NCI-H2171 treated with DMSO at 0.1 percent for 48 hours (cell line): Measurements from ENCODE around the gene PTPN14.

ENCODE experiments used
- DNase-seq: peaks from one replicate; lab custom pipeline; 2025; lab: John Stamatoyannopoulos, UW

The PTPN14 gene

DNA sequence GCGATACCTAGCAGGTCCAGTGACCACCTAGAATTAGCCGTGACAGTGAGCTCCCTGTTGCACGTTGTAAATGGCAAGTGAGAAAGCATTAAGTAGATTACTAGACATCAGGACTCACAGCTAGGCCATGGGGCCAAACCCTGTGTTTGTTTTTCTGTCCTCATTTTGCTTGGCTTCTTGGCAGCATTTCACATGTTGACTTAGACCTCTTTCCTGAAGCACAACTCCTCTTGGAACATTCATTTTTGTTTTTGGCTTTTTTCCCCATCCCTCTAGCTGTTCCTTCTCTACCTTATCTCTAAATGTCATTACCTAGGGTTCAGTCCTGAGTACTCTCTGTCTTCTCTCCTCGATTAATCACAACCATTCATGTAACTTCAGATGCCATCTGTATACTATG, 16.9 kb upstream of the PTPN14 start:
- no peak for DNase-seq

DNA sequence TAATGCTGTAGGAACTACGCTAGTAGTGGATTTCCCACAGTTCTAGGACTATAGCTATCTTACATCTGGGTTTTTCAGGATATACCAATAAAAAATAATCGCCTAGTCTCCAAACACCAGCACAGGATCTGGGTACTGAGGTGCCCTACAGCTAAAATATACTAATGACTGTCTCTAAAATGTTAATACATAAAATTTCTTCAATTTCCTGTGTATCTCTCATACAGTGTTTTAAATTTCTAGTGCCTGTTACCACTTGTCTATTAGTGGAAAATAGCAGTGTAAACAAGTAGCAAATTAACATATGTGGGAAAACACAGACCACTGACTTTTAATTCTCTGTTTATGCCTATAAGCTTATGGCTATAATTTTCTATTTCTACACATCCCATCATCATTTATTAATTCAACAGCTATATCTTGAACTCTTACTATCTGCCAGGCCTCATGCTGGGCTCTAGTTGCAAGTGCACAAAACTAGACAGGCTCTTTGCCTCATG, 16.1 kb upstream of the PTPN14 start:
- DNase-seq, result no peak

DNA sequence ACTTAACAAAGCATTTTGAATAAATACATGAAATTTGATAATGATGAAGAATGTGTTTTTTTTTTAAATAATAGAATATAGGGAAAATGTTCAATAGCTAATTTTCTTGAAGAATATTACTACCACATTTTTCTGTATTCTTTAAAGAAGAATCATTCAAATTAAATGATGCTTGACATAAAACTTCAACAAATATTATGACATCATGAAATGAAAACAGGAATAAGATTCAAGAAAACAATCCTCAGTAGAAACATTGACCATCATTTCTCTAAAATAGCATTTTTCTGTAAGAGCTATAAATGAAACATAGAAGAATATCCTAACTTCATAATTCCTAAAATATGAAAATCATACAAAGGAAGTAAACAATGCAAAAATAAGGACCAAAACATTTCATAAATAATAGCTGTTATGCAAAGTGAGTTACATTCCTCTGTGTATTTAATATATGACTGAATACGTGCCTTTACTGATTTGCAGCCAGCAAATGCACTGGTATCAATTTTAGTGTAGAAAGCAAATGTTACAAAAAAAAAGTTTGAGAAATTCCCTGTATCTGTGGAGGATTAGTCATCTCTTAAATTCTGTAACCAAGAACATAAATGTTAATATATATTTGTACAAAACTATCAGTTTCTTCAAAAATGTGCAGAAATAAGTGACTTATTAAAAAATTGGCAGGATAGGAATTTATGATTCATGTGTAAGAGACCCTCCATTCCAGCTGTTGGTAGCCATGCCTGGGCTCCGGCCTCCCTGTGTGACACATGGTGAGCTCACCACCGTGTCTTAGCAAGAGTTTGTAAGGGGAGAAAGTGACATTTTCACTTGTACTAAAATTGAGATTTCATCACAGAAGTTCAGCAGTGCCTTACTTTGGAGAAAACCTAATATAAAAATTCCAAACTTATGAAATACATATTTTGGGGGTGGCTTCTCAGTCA, 15.0 kb upstream of the PTPN14 start:
- no peak for DNase-seq

DNA sequence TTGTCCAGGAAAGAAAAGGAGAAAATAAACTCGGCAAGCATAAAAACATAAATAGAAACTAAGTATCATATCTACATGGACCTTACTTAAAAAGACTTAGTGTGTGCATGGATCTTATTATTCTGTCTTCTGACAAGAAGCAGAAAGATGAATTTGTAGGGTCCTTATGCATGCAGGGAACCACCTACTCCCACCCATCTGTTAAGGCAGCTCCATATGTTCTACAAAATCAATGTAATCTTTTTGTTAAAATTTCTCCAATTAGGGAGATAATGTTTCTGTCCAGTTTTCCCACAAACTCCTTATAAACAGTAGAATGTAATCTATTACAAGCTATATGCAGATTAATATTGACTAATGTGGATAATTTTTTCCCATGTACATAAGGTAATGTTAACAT, 13.9 kb upstream of the PTPN14 start:
- peak; percentile 61 for DNase-seq

DNA sequence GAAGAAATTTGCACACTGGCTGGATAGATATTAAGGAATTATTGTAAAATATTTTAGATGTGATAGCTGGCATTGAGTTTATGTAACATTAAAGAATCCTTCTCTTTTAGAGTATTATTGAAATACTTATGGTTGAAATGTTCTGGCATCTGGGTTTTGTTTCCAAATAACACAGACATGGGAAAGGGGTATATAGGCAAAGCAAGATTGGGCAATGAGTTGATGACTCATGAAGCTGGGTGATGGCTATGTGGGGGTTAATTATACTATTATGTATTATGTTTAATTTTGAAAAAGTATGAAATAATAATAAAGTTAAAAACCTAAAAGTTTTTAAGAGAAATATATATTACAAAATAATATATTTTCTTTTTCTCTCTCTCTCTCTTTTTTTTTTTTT, 12.5 kb upstream of the PTPN14 start:
- DNase-seq, result no peak

- DNase-seq, result no peak
These were observed 6.7 kb upstream of the PTPN14 start for GRCh38 chr1:214557952-214558735.

- DNase-seq, result no peak
These were observed 1.8 kb upstream of the PTPN14 start for GRCh38 chr1:214553142-214553710.

DNA sequence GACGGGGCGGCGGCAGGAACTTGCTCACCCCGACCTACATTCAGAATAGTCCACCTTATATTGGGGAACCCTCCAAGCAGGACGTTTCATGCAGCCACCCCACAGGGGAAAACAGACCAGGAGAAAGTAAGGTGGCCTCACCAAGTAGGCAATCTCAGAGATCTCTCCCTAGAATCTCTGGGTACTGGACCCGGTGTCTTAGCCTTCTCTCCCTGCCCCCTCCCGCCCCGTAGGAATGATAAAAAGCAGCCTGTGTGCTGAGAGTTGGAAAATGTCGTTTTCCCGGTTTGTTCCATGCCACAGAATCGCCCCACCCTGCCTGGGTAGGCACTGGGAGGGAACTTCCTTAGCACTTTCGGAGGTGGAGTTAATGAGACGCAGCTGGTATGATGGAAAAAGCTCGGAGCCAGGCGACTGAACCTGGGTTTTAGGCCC, 789 bp upstream of the PTPN14 start:
- DNase-seq, result peak; percentile 53

GRCh38 chr1:214550857-214551435, 456 bp downstream of the PTPN14 start:
- DNase-seq, result peak; percentile 57

- DNase-seq, result no peak
These were observed 1.2 kb downstream of the PTPN14 start for GRCh38 chr1:214550013-214550856.

DNA sequence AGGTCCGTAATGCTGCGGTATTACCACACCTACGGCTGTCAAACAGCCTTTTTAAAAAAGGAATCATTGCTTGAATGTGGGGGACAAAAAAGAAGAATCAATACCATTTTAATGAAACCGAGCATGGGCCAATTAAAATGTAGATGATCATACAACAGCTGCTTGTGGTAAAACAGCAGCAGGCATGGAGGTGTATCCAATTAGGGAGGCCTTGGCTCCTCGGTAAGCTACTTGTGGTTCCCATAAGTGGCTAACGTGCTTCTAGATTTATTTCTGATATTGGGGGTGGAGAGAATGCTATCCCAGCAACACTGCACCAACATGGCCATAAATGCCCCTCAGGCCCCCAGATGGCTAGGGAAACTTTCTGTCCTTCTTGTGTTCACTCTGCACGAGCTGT, 1.8 kb downstream of the PTPN14 start:
- peak; percentile 17 for DNase-seq

DNA sequence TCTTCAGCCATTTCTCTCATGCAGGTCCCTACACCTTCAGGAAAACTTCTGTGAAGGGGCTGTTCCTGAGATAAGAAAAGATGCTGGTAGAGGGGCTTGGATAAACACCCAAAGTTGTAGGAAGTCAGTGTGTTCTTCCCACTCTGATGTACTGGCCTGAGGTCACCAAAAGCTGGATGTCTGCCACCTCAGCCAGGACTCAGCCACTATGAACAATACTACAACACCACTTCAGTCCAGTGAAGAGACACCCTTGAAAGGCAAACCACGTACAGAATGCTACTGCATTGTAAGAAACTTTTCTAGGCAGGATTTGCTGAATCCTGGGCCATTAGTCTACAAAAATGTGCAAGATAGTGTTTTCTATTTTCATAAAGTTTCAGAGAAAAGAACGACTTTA, 2.4 kb downstream of the PTPN14 start:
- no peak for DNase-seq

DNA sequence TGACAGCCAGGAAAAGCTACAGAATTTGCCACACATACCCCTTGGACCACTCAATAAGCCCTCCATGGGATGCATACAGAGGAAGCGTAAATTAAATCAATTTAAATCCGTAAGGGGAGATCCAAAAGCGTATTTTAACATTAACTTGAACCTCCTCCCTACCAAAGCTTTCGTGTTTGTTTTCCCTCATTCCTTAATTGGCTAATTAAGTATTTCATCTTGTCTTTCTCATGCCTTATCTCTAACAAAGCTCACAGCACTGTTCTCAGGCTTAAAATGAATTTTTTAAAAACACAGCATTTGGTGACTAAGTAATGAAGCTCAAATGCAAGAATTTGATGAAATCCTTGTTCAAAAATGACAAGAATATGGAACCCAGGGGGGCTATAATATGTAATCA, 3.1 kb downstream of the PTPN14 start:
- no peak for DNase-seq

DNA sequence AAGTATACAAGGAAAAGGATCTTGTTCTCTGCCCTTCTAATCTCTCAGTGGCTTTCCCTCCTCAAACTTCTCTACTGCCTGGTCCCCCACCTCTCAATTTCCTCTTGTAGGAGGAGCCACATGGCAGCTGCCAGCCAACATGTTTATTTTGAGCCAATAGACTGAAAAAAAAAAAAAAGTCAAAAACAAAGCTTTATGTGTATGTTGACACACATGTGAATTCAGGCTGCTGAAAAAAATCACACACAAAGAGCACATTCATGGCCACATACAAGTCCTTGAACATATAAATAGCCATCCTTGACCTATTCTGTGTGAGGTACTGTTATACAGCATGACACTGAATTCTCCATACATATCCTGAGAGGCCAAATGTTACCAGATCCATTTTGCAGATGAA, 3.7 kb downstream of the PTPN14 start:
- DNase-seq, result no peak

GRCh38 chr1:214546886-214547641, 4.3 kb downstream of the PTPN14 start:
- no peak for DNase-seq

DNA sequence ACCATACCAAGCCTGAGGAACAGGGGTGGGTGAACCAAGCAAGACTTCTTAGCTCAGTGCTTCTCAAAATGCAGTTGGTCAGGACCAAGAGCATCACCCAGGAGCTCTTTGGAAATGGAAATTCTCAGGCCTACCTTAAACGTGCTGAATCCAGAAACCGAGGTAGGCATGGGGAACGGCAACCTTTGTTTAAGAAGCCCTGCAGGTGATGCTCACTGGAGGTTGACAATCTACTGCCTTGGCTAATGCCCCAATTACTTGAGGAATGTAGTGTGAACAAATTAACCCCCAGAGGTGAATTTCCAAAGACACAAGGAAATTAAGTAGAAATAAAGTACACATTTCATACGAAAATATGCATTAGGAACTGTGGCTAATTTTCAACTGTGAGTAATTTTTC, 5.3 kb downstream of the PTPN14 start:
- no peak for DNase-seq

DNA sequence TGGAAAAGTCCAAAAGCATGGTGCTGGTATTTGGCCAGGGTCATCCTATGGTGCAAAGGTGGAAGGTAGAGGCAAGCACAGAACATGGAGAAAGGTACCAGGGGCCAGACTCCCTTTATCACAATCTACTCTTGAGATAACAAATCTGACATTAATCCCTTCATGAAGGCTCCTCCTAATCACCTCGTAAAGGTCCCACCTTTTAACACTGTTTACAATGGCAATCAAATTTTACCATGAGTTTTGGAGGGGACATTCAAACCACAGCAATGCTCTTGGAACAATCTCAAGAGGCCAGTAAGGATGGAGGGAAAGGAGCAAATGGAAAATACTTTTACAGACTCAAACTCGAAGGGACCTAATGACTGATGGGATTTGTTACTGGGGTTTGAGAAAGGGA, 6.1 kb downstream of the PTPN14 start:
- no peak for DNase-seq

DNA sequence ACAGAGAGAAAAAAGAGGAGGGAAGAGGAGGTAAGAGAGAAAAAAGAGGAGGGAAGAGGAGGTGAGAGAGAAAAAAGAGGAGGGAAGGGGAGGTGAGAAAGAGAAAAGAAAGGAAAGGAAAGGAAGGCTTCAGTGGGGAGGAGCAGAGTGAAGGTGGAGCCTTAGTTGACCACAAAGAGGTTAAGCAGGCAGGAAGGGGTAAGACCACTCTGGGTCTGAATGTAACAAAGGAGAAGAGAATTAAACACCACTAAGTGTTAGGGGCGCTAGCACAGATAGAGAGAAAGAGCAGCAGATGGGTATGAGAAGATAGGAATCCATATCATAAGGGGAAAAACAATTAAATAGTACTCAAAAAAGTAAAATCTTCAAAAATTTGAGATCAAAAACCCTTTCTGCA, 6.6 kb downstream of the PTPN14 start:
- no peak for DNase-seq

DNA sequence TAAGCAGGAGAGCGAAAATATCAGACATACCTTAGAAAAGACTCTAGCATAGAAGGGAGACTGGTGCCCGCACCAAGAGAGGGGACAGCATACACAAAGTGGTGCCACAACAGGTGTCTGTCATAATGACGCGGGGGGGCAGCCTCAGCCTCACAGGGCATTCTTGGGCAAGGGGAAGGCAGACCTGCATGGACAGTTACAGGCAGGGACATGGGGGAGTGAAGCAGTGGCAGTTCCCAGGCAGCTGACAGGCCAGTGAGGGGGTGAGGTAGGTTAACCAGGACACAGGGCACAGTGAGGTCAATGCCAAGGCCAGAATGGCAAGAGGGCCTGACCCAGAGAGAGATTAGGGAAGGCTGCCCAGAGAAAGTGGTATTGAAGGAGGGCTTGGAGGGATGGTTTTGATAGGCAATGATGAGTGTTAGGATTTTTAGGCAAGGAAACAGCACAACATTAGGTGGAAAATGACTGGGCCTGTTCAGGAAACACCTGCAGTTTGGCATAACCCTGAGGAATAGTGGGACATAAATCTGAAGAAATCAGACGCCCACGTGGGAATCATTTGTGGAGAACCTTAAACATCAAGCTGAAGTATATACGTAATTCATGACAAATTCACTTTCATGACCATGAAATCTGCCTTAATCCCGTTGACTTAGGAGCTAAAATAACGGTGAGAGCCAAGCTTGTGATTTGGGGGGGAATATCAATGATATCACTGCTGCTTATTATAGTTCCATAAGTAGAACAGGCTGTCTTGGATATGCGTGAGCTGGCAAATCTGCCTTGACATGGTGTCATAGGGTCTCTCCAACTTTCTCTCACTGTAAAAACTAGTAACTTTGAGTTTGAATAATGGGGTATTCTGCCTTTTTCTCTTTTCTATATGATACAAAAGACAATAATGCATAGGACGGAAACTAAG, 8.9 kb downstream of the PTPN14 start:
- DNase-seq, result no peak
